ENCODE results near the gene VASP.
"Not testable (repeated sequence)": the region's sequence is repeated elsewhere in the genome, so short reads cannot be mapped to it uniquely, and the experiment has no call there.

VASP gene

GRCh38 chr19:45499196-45500180, 7.8 kb upstream of the VASP start:
- peak; percentile 72 for DNase-seq

GRCh38 chr19:45500918-45501729, 6.2 kb upstream of the VASP start:
- DNase-seq = no peak

- no peak for DNase-seq
Measured at GRCh38 chr19:45501730-45502014, 5.6 kb upstream of the VASP start.

GRCh38 chr19:45502111-45502510, 5.2 kb upstream of the VASP start:
- DNase-seq = no peak

- no peak for DNase-seq
Measured at GRCh38 chr19:45503909-45504308, 3.4 kb upstream of the VASP start.

GRCh38 chr19:45505151-45505995, 1.9 kb upstream of the VASP start:
- DNase-seq = no peak

- DNase-seq = no peak
Measured at GRCh38 chr19:45505996-45506245, 1.4 kb upstream of the VASP start.

GRCh38 chr19:45506246-45506988, 862 bp upstream of the VASP start:
- peak; percentile 98 for DNase-seq

- DNase-seq = peak; percentile 34
Measured at GRCh38 chr19:45507872-45508416, 665 bp downstream of the VASP start.

GRCh38 chr19:45508417-45508860, 1.2 kb downstream of the VASP start:
- DNase-seq = peak; percentile 62

- DNase-seq = no peak
Measured at GRCh38 chr19:45508861-45509691, 1.8 kb downstream of the VASP start.

GRCh38 chr19:45509692-45510015, 2.4 kb downstream of the VASP start:
- DNase-seq = no peak

- not testable (repeated sequence) for DNase-seq
Measured at GRCh38 chr19:45510352-45510751, 3.1 kb downstream of the VASP start.

GRCh38 chr19:45511074-45511473, 3.8 kb downstream of the VASP start:
- DNase-seq = no peak

- DNase-seq = no peak
Measured at GRCh38 chr19:45512881-45513483, 5.7 kb downstream of the VASP start.

- DNase-seq = no peak
Measured at GRCh38 chr19:45514376-45515051, 7.2 kb downstream of the VASP start.

- no peak for DNase-seq
Measured at GRCh38 chr19:45515081-45515624, 7.9 kb downstream of the VASP start.

- DNase-seq = no peak
Measured at GRCh38 chr19:45515807-45516401, 8.6 kb downstream of the VASP start.

- DNase-seq = no peak
Measured at GRCh38 chr19:45517238-45517637, 10.0 kb downstream of the VASP start.

Data from activated T-cell treated with anti-CD3 and anti-CD28 coated beads, Interleukin-2, amount 50 U/mL, for 1 hour (primary cell).